ENCODE results near the gene PPP1R16B.

Gene PPP1R16B

DNA sequence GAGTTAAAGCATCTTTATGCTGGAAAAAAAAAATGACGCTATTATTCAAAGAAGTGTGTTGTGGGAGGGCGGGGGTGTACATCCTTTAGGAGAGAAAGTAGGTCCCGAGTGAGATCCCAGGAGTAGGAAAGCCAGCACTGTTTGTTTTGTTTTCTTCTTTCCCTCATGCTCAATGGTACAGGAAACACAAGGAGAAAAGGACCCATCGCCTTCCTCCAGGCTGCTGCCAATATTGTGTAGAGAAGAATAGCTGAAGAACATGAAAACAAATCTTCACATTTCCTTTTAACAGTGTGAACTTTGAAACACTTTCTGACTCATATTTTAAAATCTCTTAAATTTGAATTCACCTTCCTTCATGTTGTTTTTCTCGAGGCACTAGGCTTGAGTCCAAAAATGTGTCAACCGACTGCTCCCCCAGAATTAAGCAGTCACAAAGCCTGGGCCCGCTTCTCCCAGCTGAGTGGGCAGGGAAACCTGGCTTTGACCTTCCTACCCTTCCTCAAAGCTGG is 22.3 kb downstream of the PPP1R16B start:
- Histone ChIP-seq H3K36me3 (ENCODE audit: insufficient read depth, insufficient read length, low read length) (peaks cover 4% of the 10 kb centered on the region), H3K9ac (ENCODE audit: insufficient read length, low read depth) (no peak overlapping the region), H3K27me3 (ENCODE audit: insufficient read depth, insufficient read length) (no peaks in the 10 kb centered on the region), H3K4me3 (ENCODE audit: insufficient read length, low read depth) (no peak overlapping the region), H3K9me3 (ENCODE audit: insufficient read depth, low read length) (no peaks in the 10 kb centered on the region), H3K4me1 (ENCODE audit: insufficient read depth, insufficient read length) (peaks cover 4% of the 10 kb centered on the region)
- DNase-seq (ENCODE audit: low read depth, low spot score), result no peak
- no peak for TF ChIP-seq SUZ12 (IDR thresholded peaks at IDR 0.05; ENCODE audit: extremely low read depth, insufficient read depth, insufficient read length)
- no peak for TF ChIP-seq YY1 (IDR thresholded peaks at IDR 0.05; ENCODE audit: insufficient read depth, insufficient read length)
- TF ChIP-seq ZNF274 (IDR thresholded peaks at IDR 0.05; ENCODE audit: low read depth, low read length), result no peak

DNA sequence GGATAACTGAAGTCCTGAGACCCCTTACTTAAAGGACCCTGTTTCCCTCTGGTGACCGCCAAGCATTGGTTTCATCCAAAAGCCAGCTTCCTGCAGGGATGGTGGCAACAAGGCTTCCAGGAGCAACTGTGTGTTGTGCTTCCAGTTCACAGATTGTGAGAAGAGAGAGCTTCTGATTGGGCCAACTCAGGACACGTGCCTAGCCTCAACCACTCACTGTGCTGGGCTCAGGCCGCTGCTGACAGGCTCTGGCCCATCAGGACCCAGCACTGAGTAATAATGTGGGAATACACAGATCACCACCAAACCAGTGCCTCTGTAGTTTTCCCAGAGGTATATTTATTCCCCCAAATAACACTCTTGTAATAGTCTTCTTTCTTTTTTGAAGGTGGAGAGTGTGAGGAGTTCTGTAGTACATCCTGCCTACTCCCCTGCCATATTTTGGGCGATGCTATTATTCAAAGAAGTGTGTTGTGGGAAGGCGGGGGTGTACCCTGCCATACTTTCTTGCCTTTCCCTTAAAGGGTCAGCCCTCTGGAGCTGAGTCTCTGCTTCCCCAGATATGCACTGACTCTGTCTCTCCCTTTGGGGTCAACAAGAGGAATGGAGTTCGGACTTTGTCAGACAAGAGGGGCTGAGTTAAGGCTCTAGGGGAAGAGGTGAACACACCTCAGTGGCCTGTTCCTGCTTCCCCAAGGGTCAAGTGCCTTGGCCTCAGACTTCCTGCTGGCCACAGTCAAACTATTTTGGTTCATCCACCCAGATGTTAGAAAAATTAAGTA is 23.2 kb downstream of the PPP1R16B start:
- no peaks in the 10 kb centered on the region for H3K9me3 ChIP-seq (ENCODE audit: insufficient read depth, low read length)
- no peak overlapping the region for H3K4me3 ChIP-seq (ENCODE audit: insufficient read length, low read depth)
- TF ChIP-seq SUZ12 (IDR thresholded peaks at IDR 0.05; ENCODE audit: extremely low read depth, insufficient read depth, insufficient read length), result no peak
- peaks cover 4% of the 10 kb centered on the region for H3K4me1 ChIP-seq (ENCODE audit: insufficient read depth, insufficient read length)
- DNase-seq (ENCODE audit: low read depth, low spot score), result no peak
- no peaks in the 10 kb centered on the region for H3K27me3 ChIP-seq (ENCODE audit: insufficient read depth, insufficient read length)
- no peak overlapping the region for H3K9ac ChIP-seq (ENCODE audit: insufficient read length, low read depth)
- peaks cover 4% of the 10 kb centered on the region for H3K36me3 ChIP-seq (ENCODE audit: insufficient read depth, insufficient read length, low read length)

DNA sequence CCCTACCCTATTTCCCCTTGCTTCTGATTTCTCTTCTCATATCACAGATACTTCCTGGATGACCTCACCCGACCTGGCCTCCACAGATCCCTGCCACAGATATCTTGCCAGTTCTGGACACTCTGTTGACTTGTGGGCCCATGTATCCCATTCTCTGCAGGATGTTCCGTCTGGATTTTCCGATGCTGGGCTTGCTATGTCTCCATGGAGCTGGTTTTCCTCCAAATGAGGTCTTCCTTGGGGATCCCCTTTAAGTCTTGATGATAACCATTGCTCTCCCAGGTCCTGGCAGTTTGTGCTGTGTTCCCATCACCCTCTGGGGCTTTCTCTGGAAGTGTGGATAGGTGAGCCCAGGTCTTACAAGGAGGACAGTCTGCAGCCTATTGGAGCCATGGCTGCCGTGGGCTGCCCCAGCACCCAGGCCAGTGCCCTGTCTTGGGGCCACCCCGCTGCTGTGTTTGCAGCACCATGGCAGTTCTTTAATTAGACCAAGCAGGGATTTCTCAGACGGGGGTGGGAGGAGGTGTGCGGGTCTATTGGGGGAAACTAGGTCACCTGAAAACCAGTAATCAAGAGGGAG is 23.9 kb downstream of the PPP1R16B start:
- no peak overlapping the region for H3K4me3 ChIP-seq (ENCODE audit: insufficient read length, low read depth)
- TF ChIP-seq ZNF274 (IDR thresholded peaks at IDR 0.05; ENCODE audit: low read depth, low read length) (no peak), YY1 (IDR thresholded peaks at IDR 0.05; ENCODE audit: insufficient read depth, insufficient read length) (no peak), SUZ12 (IDR thresholded peaks at IDR 0.05; ENCODE audit: extremely low read depth, insufficient read depth, insufficient read length) (no peak)
- H3K9me3 ChIP-seq (ENCODE audit: insufficient read depth, low read length), result no peaks in the 10 kb centered on the region
- no peaks in the 10 kb centered on the region for H3K27me3 ChIP-seq (ENCODE audit: insufficient read depth, insufficient read length)
- peaks cover 4% of the 10 kb centered on the region for H3K4me1 ChIP-seq (ENCODE audit: insufficient read depth, insufficient read length)
- H3K36me3 ChIP-seq (ENCODE audit: insufficient read depth, insufficient read length, low read length), result peaks cover 4% of the 10 kb centered on the region
- no peak for DNase-seq (ENCODE audit: low read depth, low spot score)
- no peak overlapping the region for H3K9ac ChIP-seq (ENCODE audit: insufficient read length, low read depth)

DNA sequence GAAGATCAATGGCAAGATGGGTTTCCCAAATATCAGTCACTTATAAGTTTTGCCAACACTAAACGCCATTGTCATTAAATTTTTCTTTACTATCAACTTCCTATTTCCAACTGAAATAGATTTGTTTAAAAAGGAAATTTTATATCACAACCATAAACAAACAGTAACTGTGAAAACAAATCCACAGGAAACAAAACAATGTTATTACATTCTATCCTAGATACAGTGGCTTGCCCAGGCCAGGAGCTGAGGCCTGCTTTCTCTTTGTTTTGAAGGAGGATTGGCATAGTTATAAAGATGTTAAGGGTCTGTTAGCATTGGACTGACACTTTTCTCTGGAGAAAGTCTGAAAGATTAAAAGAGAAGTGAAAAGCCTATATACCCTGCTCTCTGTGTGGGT is 24.9 kb downstream of the PPP1R16B start:
- H3K9me3 ChIP-seq (ENCODE audit: insufficient read depth, low read length), result no peaks in the 10 kb centered on the region
- peaks cover 4% of the 10 kb centered on the region for H3K4me1 ChIP-seq (ENCODE audit: insufficient read depth, insufficient read length)
- DNase-seq (ENCODE audit: low read depth, low spot score), result no peak
- no peak overlapping the region for H3K4me3 ChIP-seq (ENCODE audit: insufficient read length, low read depth)
- no peak for TF ChIP-seq SUZ12 (IDR thresholded peaks at IDR 0.05; ENCODE audit: extremely low read depth, insufficient read depth, insufficient read length)
- TF ChIP-seq ZNF274 (IDR thresholded peaks at IDR 0.05; ENCODE audit: low read depth, low read length), result no peak
- TF ChIP-seq YY1 (IDR thresholded peaks at IDR 0.05; ENCODE audit: insufficient read depth, insufficient read length), result no peak
- no peak overlapping the region for H3K9ac ChIP-seq (ENCODE audit: insufficient read length, low read depth)
- peaks cover 4% of the 10 kb centered on the region for H3K36me3 ChIP-seq (ENCODE audit: insufficient read depth, insufficient read length, low read length)
- H3K27me3 ChIP-seq (ENCODE audit: insufficient read depth, insufficient read length), result no peaks in the 10 kb centered on the region

DNA sequence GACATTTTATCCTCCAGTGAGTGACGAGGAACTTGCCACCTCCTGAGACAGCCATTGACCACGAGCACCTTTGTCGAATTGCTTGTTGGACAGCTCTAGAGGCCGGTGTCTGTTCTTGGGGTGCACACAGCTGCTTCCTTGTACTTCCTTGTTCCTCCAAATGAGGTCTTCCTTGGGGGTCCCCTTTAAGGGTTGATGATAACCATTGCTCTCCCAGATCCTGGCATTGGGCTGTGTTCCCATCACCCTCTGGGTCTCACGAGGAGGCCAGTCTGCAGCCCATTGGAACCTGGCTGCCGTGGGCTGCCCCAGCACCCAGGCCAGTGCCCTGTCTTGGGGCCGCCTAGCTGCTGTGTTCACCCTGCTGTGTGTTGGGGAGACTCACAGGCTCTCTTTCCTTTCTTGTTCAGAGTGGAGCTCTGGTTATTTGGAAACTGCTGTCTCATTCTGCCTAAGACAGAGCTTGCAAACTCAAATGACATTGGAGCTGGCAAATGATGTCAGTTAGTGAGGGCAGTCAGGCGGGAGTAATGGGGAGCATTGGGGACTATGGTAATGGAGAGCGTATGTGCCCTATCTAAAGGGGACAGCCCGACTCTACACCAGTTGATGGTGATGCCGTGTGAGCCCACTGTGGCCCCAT is 25.7 kb downstream of the PPP1R16B start:
- no peak overlapping the region for H3K9ac ChIP-seq (ENCODE audit: insufficient read length, low read depth)
- peaks cover 4% of the 10 kb centered on the region for H3K4me1 ChIP-seq (ENCODE audit: insufficient read depth, insufficient read length)
- H3K36me3 ChIP-seq (ENCODE audit: insufficient read depth, insufficient read length, low read length), result peaks cover 7% of the 10 kb centered on the region
- no peaks in the 10 kb centered on the region for H3K27me3 ChIP-seq (ENCODE audit: insufficient read depth, insufficient read length)
- TF ChIP-seq YY1 (IDR thresholded peaks at IDR 0.05; ENCODE audit: insufficient read depth, insufficient read length), result no peak
- TF ChIP-seq SUZ12 (IDR thresholded peaks at IDR 0.05; ENCODE audit: extremely low read depth, insufficient read depth, insufficient read length), result no peak
- TF ChIP-seq ZNF274 (IDR thresholded peaks at IDR 0.05; ENCODE audit: low read depth, low read length), result no peak
- H3K4me3 ChIP-seq (ENCODE audit: insufficient read length, low read depth), result no peak overlapping the region
- DNase-seq (ENCODE audit: low read depth, low spot score), result no peak
- H3K9me3 ChIP-seq (ENCODE audit: insufficient read depth, low read length), result no peaks in the 10 kb centered on the region

DNA sequence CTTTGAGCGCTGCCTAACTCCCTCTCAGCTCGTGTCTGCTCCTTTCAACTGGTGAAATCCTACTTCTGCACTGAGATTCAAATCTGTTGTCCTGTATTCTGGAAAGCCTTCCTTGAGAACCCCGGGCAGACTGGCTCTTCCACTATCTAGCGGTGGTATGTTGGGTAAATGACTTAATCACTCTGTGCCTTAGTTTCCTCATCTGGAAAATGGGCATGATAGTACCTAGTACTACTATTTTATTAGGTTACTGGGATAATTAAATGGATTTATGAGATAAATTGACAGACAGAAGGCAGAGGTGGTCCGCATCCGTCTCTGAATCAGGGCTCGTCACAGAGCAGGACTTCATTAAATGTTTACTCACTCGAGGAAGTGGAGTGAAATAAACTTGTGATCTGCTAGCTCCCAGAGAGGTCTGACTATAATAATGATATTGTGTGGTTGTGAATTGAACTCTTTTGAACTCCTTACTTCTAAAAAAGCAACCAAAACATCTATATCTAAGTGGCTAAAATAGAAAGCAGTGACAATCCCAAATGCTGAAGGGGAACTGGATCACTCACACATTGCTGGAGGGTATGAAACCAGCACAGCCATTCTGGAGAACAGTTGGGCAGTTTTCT is 26.6 kb downstream of the PPP1R16B start:
- Histone ChIP-seq H3K9ac (ENCODE audit: insufficient read length, low read depth) (no peak overlapping the region), H3K4me1 (ENCODE audit: insufficient read depth, insufficient read length) (no peaks in the 10 kb centered on the region), H3K27me3 (ENCODE audit: insufficient read depth, insufficient read length) (no peaks in the 10 kb centered on the region), H3K36me3 (ENCODE audit: insufficient read depth, insufficient read length, low read length) (peaks cover 7% of the 10 kb centered on the region), H3K4me3 (ENCODE audit: insufficient read length, low read depth) (no peak overlapping the region), H3K9me3 (ENCODE audit: insufficient read depth, low read length) (no peaks in the 10 kb centered on the region)
- TF ChIP-seq SUZ12 (IDR thresholded peaks at IDR 0.05; ENCODE audit: extremely low read depth, insufficient read depth, insufficient read length), result no peak
- TF ChIP-seq YY1 (IDR thresholded peaks at IDR 0.05; ENCODE audit: insufficient read depth, insufficient read length), result no peak
- TF ChIP-seq ZNF274 (IDR thresholded peaks at IDR 0.05; ENCODE audit: low read depth, low read length), result no peak
- DNase-seq (ENCODE audit: low read depth, low spot score), result no peak

Data from NT2/D1 (cell line).